ENCODE measurements around the gene CCNY.

Gene CCNY

DNA sequence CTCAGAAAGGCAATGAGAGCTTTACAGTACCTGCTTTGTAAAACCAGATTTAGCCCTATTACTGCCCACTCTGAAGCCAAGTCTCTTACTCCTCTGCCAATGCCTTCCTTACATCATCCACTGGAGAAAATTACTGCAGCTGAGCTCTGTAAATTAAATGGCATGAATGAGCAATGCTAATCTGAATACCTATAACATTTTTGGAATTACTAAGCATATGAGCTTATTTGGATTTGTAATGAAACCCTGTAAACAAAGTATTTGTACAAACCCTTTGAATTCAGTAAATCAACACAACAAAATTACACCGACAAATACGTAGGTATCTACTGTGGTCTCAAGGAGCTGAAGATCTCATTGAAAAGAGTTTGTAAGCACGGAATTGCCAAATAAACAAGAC lies 12.1 kb upstream of the CCNY start:
- TF ChIP-seq FOXP2 (optimal IDR thresholded peaks at IDR 0.05; ENCODE audit: borderline replicate concordance, extremely low read depth, extremely low read length, insufficient read depth) (no peak), POLR2AphosphoS5 (IDR thresholded peaks at IDR 0.05; ENCODE audit: low read depth, low read length) (no peak), SIN3A (IDR thresholded peaks at IDR 0.05; ENCODE audit: borderline replicate concordance, insufficient read depth, low read length) (no peak), TAF1 (IDR thresholded peaks at IDR 0.05; ENCODE audit: borderline replicate concordance, insufficient read depth, low read length) (no peak)
- TF ChIP-seq, protein P1, sequence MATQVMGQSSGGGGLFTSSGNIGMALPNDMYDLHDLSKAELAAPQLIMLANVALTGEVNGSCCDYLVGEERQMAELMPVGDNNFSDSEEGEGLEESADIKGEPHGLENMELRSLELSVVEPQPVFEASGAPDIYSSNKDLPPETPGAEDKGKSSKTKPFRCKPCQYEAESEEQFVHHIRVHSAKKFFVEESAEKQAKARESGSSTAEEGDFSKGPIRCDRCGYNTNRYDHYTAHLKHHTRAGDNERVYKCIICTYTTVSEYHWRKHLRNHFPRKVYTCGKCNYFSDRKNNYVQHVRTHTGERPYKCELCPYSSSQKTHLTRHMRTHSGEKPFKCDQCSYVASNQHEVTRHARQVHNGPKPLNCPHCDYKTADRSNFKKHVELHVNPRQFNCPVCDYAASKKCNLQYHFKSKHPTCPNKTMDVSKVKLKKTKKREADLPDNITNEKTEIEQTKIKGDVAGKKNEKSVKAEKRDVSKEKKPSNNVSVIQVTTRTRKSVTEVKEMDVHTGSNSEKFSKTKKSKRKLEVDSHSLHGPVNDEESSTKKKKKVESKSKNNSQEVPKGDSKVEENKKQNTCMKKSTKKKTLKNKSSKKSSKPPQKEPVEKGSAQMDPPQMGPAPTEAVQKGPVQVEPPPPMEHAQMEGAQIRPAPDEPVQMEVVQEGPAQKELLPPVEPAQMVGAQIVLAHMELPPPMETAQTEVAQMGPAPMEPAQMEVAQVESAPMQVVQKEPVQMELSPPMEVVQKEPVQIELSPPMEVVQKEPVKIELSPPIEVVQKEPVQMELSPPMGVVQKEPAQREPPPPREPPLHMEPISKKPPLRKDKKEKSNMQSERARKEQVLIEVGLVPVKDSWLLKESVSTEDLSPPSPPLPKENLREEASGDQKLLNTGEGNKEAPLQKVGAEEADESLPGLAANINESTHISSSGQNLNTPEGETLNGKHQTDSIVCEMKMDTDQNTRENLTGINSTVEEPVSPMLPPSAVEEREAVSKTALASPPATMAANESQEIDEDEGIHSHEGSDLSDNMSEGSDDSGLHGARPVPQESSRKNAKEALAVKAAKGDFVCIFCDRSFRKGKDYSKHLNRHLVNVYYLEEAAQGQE (IDR thresholded peaks at IDR 0.05; ENCODE audit: insufficient read depth in 1 of 2, low read depth in 2 of 2, low read length in 2 of 2), result no peak

DNA sequence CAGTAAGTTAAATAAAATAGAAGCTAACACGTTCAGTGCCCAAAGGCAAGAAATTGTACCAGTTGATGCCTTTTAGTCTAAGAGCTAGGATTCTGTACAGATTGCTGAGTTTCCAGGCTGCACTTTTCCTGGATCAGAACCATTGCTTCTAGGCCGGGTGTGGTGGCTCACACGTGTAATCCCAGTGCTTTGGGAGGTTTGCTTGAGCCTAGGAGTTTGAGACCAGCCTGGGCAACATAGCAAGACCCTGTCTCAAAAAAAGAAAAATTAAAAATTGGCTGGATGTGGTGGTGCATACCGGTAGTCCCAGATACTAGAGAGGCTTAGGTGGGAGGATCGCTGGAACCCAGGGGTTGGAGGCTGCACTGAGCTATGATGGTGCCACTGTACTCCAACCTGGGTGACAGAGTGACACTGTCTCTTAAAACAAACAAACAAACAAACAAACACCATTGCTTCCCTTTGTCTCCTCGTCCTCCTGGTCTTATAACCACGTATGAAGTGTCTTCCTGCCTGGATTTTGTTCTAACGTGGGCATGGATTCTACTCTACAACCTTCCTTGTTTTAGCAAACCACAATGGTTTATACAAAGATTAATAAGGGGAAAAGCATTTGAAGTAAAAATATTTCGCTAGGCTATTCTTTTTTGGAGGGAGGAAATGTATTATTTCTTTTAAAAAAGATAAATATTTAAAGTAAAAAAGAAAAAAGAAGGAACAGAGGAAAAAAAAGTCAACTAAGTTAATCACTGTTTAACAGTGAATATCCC lies 9.7 kb upstream of the CCNY start:
- TF ChIP-seq TAF1 (IDR thresholded peaks at IDR 0.05; ENCODE audit: borderline replicate concordance, insufficient read depth, low read length), result no peak

DNA sequence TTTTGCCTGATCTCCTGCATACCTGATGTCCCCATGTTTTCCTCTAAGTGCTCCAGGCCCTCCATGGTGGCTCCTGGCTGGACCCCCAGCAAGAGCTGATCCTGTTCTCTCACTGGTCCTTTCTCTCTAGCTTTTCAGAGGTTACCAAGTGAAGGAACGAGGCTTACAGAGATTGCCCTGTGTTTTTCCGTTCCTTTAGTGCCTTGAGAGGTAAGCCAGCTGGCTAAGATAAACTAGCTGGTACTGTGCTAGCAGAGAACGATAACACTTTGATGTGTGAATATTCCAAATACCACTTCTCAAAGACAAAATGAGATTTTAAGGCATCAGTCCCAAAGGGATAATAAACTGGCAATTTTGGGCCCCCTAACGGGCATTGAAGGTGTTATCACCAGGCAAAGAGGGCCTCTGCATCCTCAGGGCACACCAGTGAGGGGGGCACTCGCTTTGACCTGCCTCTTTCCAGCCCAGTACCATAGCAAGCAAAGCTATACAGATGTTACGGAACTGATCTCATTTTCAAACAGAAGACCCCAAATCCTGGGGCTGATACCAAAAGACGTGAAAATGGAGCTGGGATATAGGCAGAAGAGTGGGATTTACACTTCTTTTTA lies 8.4 kb upstream of the CCNY start:
- TF ChIP-seq SIN3A (IDR thresholded peaks at IDR 0.05; ENCODE audit: borderline replicate concordance, insufficient read depth, low read length) (no peak), FOXP2 (optimal IDR thresholded peaks at IDR 0.05; ENCODE audit: borderline replicate concordance, extremely low read depth, extremely low read length, insufficient read depth) (no peak), TAF1 (IDR thresholded peaks at IDR 0.05; ENCODE audit: borderline replicate concordance, insufficient read depth, low read length) (no peak), POLR2AphosphoS5 (IDR thresholded peaks at IDR 0.05; ENCODE audit: low read depth, low read length) (no peak)
- TF ChIP-seq, protein P1 (IDR thresholded peaks at IDR 0.05; ENCODE audit: insufficient read depth in 1 of 2, low read depth in 2 of 2, low read length in 2 of 2), result no peak

DNA sequence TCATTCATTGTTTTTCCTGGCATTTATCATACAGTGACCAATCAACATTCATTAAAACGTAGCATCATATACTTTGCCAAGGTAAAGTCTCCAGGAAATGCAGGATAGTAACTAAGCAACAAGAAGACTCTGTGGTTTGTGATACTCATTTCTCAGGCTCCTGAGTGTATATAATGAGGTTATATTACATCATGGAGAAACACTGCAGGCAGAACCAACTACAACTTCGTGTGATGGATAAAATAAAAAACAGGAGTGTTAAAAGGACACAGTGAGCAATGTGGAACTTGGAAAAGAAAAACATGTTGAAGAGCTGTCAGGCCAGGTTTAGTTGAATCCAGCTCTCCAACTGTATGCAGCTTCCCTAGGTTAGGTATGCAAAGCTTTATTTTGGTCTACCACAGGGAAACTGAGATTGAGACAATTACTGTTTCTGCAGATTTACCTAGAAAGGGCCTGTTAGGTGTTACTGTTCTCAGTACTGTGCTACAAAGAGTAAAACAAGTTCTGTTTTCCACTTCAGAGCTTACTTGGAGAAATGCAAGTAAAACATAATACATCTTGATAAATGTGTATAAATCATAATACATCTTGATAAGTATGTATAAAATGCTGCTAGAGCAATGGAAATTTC lies 7.8 kb upstream of the CCNY start:
- TF ChIP-seq SIN3A (IDR thresholded peaks at IDR 0.05; ENCODE audit: borderline replicate concordance, insufficient read depth, low read length) (no peak), POLR2AphosphoS5 (IDR thresholded peaks at IDR 0.05; ENCODE audit: low read depth, low read length) (no peak), FOXP2 (optimal IDR thresholded peaks at IDR 0.05; ENCODE audit: borderline replicate concordance, extremely low read depth, extremely low read length, insufficient read depth) (no peak), TAF1 (IDR thresholded peaks at IDR 0.05; ENCODE audit: borderline replicate concordance, insufficient read depth, low read length) (no peak)
- TF ChIP-seq, protein P1 (IDR thresholded peaks at IDR 0.05; ENCODE audit: insufficient read depth in 1 of 2, low read depth in 2 of 2, low read length in 2 of 2), result no peak

DNA sequence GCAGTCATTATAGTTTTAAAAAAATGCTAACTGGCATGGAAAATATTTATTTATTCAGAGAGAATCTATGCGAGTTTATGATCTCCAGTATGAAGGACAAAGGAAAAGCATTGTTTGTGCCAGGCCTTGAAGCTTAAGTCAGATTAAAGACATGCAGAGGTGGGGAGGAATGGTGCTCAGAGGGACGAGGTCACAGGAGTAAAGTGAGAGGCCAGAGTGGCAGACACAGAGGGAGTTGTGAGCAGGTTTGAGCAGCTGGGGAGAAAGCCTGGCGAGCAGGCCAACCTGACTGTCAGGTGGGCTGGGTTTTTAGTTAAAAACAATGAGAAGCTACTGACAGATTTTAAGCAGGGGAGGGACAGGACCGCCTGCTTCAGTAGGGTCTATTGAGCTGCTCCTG lies 6.8 kb upstream of the CCNY start:
- TF ChIP-seq, protein P1 (IDR thresholded peaks at IDR 0.05; ENCODE audit: insufficient read depth in 1 of 2, low read depth in 2 of 2, low read length in 2 of 2), result no peak
- TF ChIP-seq TAF1 (IDR thresholded peaks at IDR 0.05; ENCODE audit: borderline replicate concordance, insufficient read depth, low read length) (no peak), POLR2AphosphoS5 (IDR thresholded peaks at IDR 0.05; ENCODE audit: low read depth, low read length) (no peak), SIN3A (IDR thresholded peaks at IDR 0.05; ENCODE audit: borderline replicate concordance, insufficient read depth, low read length) (no peak), FOXP2 (optimal IDR thresholded peaks at IDR 0.05; ENCODE audit: borderline replicate concordance, extremely low read depth, extremely low read length, insufficient read depth) (no peak)
